WERI-Rb-1 (cell line): ENCODE results near the gene NSMCE1.
"Not testable (repeated sequence)": the region's sequence is repeated elsewhere in the genome, so short reads cannot be mapped to it uniquely, and the experiment has no call there.

Experiments
- DNase-seq: peaks from one replicate; pipeline ENCODE4 v3.0.0-alpha.2; 2020
- H3K27ac ChIP-seq: fragments of 250-450 bp; sonication (Bioruptor Pico); 2 replicates; pipeline ENCODE4 v1.5.1; 2020; ENCODE audit warnings: mild to moderate bottlenecking, moderate library complexity
- H3K27me3 ChIP-seq: fragments of 250-450 bp; sonication (Bioruptor Pico); 2 replicates; pipeline ENCODE4 v1.5.1; 2021; ENCODE audit warnings: mild to moderate bottlenecking, low read depth, moderate library complexity; ENCODE audit not compliant: insufficient read depth, severe bottlenecking
- H3K36me3 ChIP-seq: fragments of 250-450 bp; sonication (Bioruptor Pico); 2 replicates; pipeline ENCODE4 v1.5.1; 2020; ENCODE audit warnings: mild to moderate bottlenecking, moderate library complexity
- H3K4me3 ChIP-seq: 2 replicates; pipeline ENCODE4 v1.5.1; 2011; ENCODE audit warnings: low read depth, mild to moderate bottlenecking, control low read depth, low read length
- H3K9me3 ChIP-seq: fragments of 250-450 bp; sonication (Bioruptor Pico); 2 replicates; pipeline ENCODE4 v1.5.1; 2021; ENCODE audit warnings: mild to moderate bottlenecking, moderate library complexity; ENCODE audit not compliant: severe bottlenecking
- TF ChIP-seq, protein P1 (sequence below): IDR thresholded peaks from 2 replicates; pipeline ENCODE4 v1.5.1; 2011; ENCODE audit warnings: low read depth, mild to moderate bottlenecking, control low read depth, inconsistent platforms, low read length

The NSMCE1 gene

DNA sequence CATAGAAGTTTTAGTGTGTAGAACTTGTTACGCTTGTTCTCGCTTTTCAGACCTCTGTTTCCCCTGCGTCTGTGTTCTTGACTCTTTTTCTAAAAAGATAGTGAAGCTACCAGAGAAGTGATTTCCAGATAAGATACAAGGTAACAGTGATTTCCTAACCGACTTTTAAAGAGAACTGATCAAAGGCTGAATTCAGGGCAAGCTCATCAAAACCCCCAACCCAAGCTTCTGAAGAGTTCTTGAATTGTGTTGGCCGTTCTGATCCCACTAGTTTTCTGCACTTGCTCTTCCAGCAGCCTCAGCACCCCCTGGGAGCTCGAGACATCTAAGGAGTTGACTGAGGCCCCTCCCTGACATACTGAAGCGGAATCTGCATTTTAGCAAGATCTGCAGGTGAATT, 12.7 kb upstream of the NSMCE1 start:
- TF ChIP-seq, protein P1, sequence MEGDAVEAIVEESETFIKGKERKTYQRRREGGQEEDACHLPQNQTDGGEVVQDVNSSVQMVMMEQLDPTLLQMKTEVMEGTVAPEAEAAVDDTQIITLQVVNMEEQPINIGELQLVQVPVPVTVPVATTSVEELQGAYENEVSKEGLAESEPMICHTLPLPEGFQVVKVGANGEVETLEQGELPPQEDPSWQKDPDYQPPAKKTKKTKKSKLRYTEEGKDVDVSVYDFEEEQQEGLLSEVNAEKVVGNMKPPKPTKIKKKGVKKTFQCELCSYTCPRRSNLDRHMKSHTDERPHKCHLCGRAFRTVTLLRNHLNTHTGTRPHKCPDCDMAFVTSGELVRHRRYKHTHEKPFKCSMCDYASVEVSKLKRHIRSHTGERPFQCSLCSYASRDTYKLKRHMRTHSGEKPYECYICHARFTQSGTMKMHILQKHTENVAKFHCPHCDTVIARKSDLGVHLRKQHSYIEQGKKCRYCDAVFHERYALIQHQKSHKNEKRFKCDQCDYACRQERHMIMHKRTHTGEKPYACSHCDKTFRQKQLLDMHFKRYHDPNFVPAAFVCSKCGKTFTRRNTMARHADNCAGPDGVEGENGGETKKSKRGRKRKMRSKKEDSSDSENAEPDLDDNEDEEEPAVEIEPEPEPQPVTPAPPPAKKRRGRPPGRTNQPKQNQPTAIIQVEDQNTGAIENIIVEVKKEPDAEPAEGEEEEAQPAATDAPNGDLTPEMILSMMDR: no peak
- H3K36me3 ChIP-seq: no peaks in the 10 kb centered on the region
- no peaks in the 10 kb centered on the region for H3K27me3 ChIP-seq
- no peak for DNase-seq
- no peak overlapping the region for H3K4me3 ChIP-seq
- no peak overlapping the region for H3K27ac ChIP-seq
- no peaks in the 10 kb centered on the region for H3K9me3 ChIP-seq

DNA sequence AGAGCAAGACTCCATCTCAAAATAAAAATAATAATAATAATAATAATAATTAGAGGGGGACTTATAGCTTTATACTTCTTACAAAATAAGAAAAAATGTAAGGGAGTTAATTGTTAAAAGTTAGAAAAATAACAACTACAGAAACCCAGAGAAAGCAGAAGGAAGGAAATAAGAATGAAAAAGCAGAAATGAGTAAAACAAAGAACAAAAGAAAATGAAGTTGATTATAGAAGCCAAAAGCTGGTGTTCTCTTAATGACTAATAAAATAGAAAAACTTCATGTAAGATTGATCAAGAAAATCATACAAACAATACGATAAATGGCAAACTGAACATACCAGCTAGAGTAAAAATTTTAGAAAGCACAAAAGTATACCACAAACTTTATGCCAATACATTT, 6.8 kb upstream of the NSMCE1 start:
- no peaks in the 10 kb centered on the region for H3K36me3 ChIP-seq
- H3K4me3 ChIP-seq: no peak overlapping the region
- DNase-seq: no peak
- H3K9me3 ChIP-seq: no peaks in the 10 kb centered on the region
- TF ChIP-seq, protein P1: no peak
- no peaks in the 10 kb centered on the region for H3K27me3 ChIP-seq
- no peak overlapping the region for H3K27ac ChIP-seq

DNA sequence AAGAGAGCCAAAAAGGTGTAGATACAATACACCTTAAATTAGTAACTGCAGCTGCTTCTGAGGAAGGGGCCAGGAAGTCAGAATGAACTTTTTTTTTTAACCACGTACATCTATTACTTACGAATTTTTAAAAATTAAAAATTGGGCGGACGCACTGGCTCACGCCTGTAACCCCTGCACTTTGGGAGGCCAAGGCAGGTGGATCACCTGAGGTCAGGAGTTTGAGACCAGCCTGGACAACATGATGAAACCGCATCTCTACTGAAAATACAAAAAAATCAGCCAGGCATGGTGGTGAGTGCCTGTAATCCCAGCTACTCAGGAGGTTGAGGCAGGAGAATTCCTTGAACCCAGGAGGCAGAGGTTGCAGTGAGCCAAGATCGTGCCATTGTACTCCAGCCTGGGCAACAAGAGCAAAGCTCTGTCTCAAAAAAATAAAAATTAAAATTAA, 5.9 kb upstream of the NSMCE1 start:
- H3K4me3 ChIP-seq, H3K27me3 ChIP-seq, DNase-seq, H3K9me3 ChIP-seq, H3K27ac ChIP-seq, H3K36me3 ChIP-seq: not testable (repeated sequence)

DNA sequence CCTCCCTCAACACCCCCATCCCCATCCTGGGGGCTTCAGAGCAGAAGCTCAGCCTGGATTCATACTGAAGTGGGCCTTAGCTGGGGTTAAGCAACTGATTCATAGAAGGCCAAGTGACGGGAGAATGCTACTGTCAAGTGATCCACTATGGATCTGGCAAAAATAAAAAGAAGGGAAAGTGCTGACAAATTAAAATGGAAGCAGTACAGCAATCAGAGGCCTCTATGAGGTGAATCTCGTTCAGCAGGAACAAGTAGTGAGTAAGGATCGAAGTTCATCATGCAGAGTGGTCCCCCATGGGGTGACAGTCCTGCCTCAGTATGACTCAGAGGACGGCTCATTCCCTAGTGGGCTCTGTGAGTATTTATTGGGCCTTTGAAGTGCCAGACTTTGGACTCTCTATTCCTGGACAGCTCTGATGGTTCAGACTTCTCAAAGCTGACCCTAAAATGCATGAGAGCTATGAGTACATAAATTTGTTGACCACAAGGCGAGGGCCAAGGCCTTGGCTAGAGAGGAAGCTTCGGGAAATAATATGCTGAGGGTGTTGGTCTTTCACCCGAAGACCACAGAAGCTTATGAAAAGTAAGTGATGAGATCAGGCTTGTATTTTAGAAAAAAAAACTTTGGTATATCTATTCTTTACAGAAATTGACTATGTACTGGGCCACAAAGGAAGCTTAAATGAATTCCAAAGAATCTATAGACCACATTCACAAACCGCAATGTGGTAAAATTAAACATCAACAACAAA, 5.3 kb upstream of the NSMCE1 start:
- DNase-seq: no peak
- H3K36me3 ChIP-seq: no peaks in the 10 kb centered on the region
- H3K27me3 ChIP-seq: no peaks in the 10 kb centered on the region
- H3K27ac ChIP-seq: no peak overlapping the region
- no peak overlapping the region for H3K4me3 ChIP-seq
- TF ChIP-seq, protein P1: no peak
- H3K9me3 ChIP-seq: no peaks in the 10 kb centered on the region

DNA sequence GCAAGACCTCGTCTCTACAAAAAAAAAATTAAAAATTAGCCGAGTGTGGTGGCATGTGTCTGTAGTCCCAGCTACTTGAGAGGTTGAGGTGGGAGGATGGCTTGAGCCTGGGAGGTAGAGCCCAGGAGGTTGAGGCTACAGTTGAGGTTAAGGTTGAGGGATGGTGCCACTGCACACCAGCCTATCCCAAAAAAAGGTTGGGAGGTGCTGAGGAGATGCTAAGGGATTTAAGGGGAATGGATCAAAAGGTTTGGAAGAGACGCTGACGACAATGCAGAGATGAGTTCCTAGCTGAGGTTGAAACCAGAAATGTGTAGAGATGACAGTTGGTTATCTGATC, 4.7 kb upstream of the NSMCE1 start:
- Histone ChIP-seq H3K9me3 (no peaks in the 10 kb centered on the region), H3K27me3 (no peaks in the 10 kb centered on the region), H3K36me3 (no peaks in the 10 kb centered on the region), H3K4me3 (no peak overlapping the region), H3K27ac (no peak overlapping the region)
- no peak for DNase-seq
- TF ChIP-seq, protein P1: no peak

DNA sequence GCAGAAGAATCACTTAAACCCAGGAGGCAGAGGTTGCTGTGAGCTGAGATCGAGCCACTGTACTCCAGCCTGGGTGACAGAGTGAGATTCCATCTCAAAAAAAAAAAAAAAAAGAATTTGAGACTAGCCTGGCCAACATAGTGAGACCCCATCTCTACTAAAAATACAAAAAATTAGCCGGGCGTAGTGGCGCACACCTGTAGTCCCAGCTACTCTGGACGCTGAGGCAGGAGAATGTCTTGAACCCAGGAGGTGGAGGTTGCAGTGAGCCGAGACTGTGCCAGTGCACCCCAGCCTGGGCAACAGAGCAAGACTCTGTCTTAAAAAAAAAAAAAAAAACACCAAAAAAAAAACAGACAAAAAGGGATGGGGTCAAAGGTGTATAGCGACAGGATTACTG, 4.1 kb upstream of the NSMCE1 start:
- H3K4me3 ChIP-seq, H3K27me3 ChIP-seq, H3K27ac ChIP-seq, H3K9me3 ChIP-seq, DNase-seq, H3K36me3 ChIP-seq: not testable (repeated sequence)

DNA sequence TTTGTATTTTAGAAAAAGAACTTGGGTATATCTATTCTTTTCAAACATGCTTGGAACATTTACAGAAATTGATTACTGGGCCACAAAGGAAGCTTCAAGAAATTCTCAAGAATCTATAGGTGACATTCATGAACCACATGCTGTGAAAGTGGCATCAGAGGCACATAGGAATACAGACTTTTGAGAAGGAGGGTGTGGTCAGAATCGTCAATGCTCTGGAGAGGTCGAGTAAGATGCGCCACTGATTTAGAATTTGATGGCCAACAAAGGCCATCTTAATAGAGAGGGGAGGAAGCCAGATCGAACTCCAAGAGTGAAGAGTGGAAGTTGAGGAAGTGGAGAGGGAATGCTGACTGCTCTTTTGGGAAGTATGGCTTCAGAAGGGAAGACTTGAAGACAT, 3.5 kb upstream of the NSMCE1 start:
- Histone ChIP-seq H3K27me3 (no peaks in the 10 kb centered on the region), H3K27ac (no peak overlapping the region), H3K36me3 (no peaks in the 10 kb centered on the region), H3K4me3 (no peak overlapping the region), H3K9me3 (no peaks in the 10 kb centered on the region)
- DNase-seq: no peak
- TF ChIP-seq, protein P1: no peak
